WTC11 (cell line): Measurements from ENCODE around the gene CFAP77.

Experiments used
- ATF3 ChIP-seq: sonication (generic); formaldehyde crosslinking; conservative IDR thresholded peaks from 2 replicates; pipeline ENCODE4 v1.8.1; 2022; ENCODE audit warnings: mild to moderate bottlenecking, missing genetic modification reagents
- GABPB1 ChIP-seq: sonication (generic); formaldehyde crosslinking; IDR thresholded peaks from 2 replicates; pipeline ENCODE4 v1.8.1; 2023; ENCODE audit warnings: mild to moderate bottlenecking, missing genetic modification reagents
- JUN ChIP-seq: sonication (generic); formaldehyde crosslinking; IDR thresholded peaks from 2 replicates; pipeline ENCODE4 v1.8.0; 2023; ENCODE audit warnings: mild to moderate bottlenecking, missing genetic modification reagents
- MXD4 ChIP-seq: fragments of 250-450 bp; sonication (Bioruptor Pico); IDR thresholded peaks from 2 replicates; pipeline ENCODE4 v1.8.0; 2021; ENCODE audit warnings: mild to moderate bottlenecking, moderate library complexity, borderline replicate concordance
- TEAD1 ChIP-seq: sonication (generic); formaldehyde crosslinking; IDR thresholded peaks from 2 replicates; pipeline ENCODE4 v1.8.0; 2022; ENCODE audit warnings: mild to moderate bottlenecking, missing genetic modification reagents
- TF ChIP-seq, protein P1 (sequence below): fragments of 200-600 bp; IDR thresholded peaks from 2 replicates; pipeline ENCODE4 v1.8.0; 2022; ENCODE audit warnings: antibody characterized with exemption
- TF ChIP-seq, protein P2 (sequence below): sonication (generic); formaldehyde crosslinking; IDR thresholded peaks from 2 replicates; pipeline ENCODE4 v1.8.1; 2022; ENCODE audit warnings: mild to moderate bottlenecking, missing genetic modification reagents, moderate library complexity, borderline replicate concordance

- TF ChIP-seq JUN (CRISPR knock-in tag) (no peak), MXD4 (CRISPR knock-in tag) (no peak), GABPB1 (CRISPR knock-in tag) (no peak), ATF3 (CRISPR knock-in tag) (no peak), TEAD1 (CRISPR knock-in tag) (no peak)
- TF ChIP-seq, protein P1, sequence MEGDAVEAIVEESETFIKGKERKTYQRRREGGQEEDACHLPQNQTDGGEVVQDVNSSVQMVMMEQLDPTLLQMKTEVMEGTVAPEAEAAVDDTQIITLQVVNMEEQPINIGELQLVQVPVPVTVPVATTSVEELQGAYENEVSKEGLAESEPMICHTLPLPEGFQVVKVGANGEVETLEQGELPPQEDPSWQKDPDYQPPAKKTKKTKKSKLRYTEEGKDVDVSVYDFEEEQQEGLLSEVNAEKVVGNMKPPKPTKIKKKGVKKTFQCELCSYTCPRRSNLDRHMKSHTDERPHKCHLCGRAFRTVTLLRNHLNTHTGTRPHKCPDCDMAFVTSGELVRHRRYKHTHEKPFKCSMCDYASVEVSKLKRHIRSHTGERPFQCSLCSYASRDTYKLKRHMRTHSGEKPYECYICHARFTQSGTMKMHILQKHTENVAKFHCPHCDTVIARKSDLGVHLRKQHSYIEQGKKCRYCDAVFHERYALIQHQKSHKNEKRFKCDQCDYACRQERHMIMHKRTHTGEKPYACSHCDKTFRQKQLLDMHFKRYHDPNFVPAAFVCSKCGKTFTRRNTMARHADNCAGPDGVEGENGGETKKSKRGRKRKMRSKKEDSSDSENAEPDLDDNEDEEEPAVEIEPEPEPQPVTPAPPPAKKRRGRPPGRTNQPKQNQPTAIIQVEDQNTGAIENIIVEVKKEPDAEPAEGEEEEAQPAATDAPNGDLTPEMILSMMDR: no peak
- TF ChIP-seq, protein P2, sequence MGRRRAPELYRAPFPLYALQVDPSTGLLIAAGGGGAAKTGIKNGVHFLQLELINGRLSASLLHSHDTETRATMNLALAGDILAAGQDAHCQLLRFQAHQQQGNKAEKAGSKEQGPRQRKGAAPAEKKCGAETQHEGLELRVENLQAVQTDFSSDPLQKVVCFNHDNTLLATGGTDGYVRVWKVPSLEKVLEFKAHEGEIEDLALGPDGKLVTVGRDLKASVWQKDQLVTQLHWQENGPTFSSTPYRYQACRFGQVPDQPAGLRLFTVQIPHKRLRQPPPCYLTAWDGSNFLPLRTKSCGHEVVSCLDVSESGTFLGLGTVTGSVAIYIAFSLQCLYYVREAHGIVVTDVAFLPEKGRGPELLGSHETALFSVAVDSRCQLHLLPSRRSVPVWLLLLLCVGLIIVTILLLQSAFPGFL: no peak
These were observed 126.1 kb downstream of the CFAP77 start for GRCh38 chr9:132536124-132536523.
